KMS-11 (cell line): ENCODE measurements around the gene SCCPDH.

Source experiments
- H2AFZ ChIP-seq: fragments of 200-600 bp; sonication (generic); 2 replicates; pipeline ENCODE4 v1.6.1; 2016; ENCODE audit warnings: antibody characterized with exemption, mixed run types, low read depth
- H3K27ac ChIP-seq: fragments of 200-600 bp; sonication (generic); 2 replicates; pipeline ENCODE4 v1.6.1; 2016; ENCODE audit warnings: mild to moderate bottlenecking, mixed run types
- H3K27me3 ChIP-seq: fragments of 200-600 bp; sonication (generic); 2 replicates; pipeline ENCODE4 v1.6.1; 2017; ENCODE audit warnings: mild to moderate bottlenecking, low read depth, mixed run types, moderate library complexity; ENCODE audit not compliant: insufficient read depth
- H3K36me3 ChIP-seq: fragments of 200-600 bp; sonication (generic); 2 replicates; pipeline ENCODE4 v1.6.1; 2017; ENCODE audit warnings: mild to moderate bottlenecking, mixed run types; ENCODE audit not compliant: insufficient read depth
- H3K4me1 ChIP-seq: fragments of 200-600 bp; sonication (generic); 2 replicates; pipeline ENCODE4 v1.6.1; 2016; ENCODE audit warnings: mild to moderate bottlenecking, low read depth, mixed run types; ENCODE audit not compliant: poor library complexity, severe bottlenecking
- H3K4me2 ChIP-seq: fragments of 200-600 bp; sonication (generic); 2 replicates; pipeline ENCODE4 v1.7.0; 2016; ENCODE audit warnings: mild to moderate bottlenecking, mixed run types
- H3K4me3 ChIP-seq: fragments of 200-600 bp; sonication (generic); IDR thresholded peaks from 2 replicates; pipeline ENCODE4 v1.6.1; 2017; ENCODE audit warnings: low read depth, low read length, mixed read lengths; ENCODE audit not compliant: insufficient read depth
- H3K79me2 ChIP-seq: fragments of 200-600 bp; sonication (generic); 2 replicates; pipeline ENCODE4 v1.6.1; 2016; ENCODE audit warnings: low read depth, mixed run types; ENCODE audit not compliant: insufficient read depth
- H3K9ac ChIP-seq: fragments of 200-600 bp; sonication (generic); 2 replicates; pipeline ENCODE4 v1.6.1; 2016; ENCODE audit warnings: mild to moderate bottlenecking, mixed run types
- H4K20me1 ChIP-seq: fragments of 200-600 bp; sonication (generic); 2 replicates; pipeline ENCODE4 v1.6.1; 2016; ENCODE audit warnings: mild to moderate bottlenecking, mixed run types; ENCODE audit not compliant: insufficient read depth
- TF ChIP-seq, protein P1 (sequence below): fragments of 200-600 bp; sonication (generic); conservative IDR thresholded peaks from 2 replicates; pipeline ENCODE4 v1.6.1; 2017; ENCODE audit warnings: low read depth, mild to moderate bottlenecking, antibody characterized with exemption, low read length, moderate library complexity, mixed read lengths

The SCCPDH gene

GRCh38 chr1:246703581-246703980 lies 20.6 kb upstream of the SCCPDH start:
- Histone ChIP-seq H3K4me2 (no peak overlapping the region), H3K27ac (no peak overlapping the region), H3K9ac (no peak overlapping the region)

DNA sequence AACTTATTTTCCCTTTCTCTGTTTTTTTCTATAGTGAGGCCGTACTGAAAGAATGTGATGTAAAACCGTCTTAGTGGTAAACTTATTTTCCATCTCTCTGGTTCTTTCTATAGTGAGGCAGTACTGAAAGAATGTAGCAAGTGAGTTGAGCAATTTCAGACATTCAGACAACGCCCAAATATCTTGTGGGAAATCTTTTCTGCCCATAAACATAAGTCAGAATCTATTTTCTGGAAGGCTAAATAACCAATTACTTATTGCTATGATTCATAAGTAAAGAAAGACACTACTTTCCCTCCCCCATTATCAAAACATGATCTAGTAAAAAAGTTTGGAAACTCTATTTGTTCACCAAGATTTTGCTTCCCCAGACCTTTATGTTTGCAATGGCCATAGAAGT lies 18.8 kb upstream of the SCCPDH start:
- Histone ChIP-seq H3K9ac (no peak overlapping the region), H3K36me3 (no peaks in the 10 kb centered on the region), H3K27me3 (no peaks in the 10 kb centered on the region), H3K27ac (no peak overlapping the region), H3K4me3 (no peak overlapping the region), H3K4me2 (no peak overlapping the region), H3K79me2 (no peaks in the 10 kb centered on the region), H3K4me1 (no peaks in the 10 kb centered on the region), H4K20me1 (no peaks in the 10 kb centered on the region), H2AFZ (no peak overlapping the region)
- TF ChIP-seq, protein P1, sequence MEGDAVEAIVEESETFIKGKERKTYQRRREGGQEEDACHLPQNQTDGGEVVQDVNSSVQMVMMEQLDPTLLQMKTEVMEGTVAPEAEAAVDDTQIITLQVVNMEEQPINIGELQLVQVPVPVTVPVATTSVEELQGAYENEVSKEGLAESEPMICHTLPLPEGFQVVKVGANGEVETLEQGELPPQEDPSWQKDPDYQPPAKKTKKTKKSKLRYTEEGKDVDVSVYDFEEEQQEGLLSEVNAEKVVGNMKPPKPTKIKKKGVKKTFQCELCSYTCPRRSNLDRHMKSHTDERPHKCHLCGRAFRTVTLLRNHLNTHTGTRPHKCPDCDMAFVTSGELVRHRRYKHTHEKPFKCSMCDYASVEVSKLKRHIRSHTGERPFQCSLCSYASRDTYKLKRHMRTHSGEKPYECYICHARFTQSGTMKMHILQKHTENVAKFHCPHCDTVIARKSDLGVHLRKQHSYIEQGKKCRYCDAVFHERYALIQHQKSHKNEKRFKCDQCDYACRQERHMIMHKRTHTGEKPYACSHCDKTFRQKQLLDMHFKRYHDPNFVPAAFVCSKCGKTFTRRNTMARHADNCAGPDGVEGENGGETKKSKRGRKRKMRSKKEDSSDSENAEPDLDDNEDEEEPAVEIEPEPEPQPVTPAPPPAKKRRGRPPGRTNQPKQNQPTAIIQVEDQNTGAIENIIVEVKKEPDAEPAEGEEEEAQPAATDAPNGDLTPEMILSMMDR = no peak

More at GRCh38 chr1:246703581-246703980, 20.6 kb upstream of the SCCPDH start:
- Histone ChIP-seq H3K4me3 (no peak overlapping the region), H3K4me1 (peaks cover 3% of the 10 kb centered on the region), H3K36me3 (no peaks in the 10 kb centered on the region), H3K27me3 (no peaks in the 10 kb centered on the region), H2AFZ (no peak overlapping the region), H4K20me1 (no peaks in the 10 kb centered on the region), H3K79me2 (no peaks in the 10 kb centered on the region)
- TF ChIP-seq, protein P1 = no peak

DNA sequence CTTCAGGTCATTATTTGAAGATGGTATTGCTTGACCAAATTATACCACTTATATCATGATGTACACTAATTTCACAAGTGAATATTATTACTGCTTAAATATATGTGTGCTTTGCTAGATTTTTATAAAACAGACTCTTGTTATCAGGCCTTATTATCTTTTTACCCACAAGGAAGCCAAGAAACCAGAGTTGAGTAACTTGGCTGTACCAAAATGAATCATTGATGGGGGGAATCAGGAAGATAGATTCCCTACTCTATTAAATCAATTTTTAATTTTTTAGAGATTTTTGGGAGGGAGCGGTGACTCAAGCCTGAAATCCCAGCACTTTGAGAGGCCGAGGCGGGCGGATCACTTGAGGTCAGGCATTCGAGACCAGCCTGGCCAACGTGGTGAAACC lies 16.0 kb upstream of the SCCPDH start:
- H3K4me2 ChIP-seq = no peak overlapping the region
- H3K4me1 ChIP-seq = no peaks in the 10 kb centered on the region
- H3K36me3 ChIP-seq = no peaks in the 10 kb centered on the region
- H2AFZ ChIP-seq = no peak overlapping the region
- no peak overlapping the region for H3K4me3 ChIP-seq
- H3K27me3 ChIP-seq = no peaks in the 10 kb centered on the region
- no peaks in the 10 kb centered on the region for H3K79me2 ChIP-seq
- TF ChIP-seq, protein P1 = no peak
- H4K20me1 ChIP-seq = no peaks in the 10 kb centered on the region
- no peak overlapping the region for H3K27ac ChIP-seq
- no peak overlapping the region for H3K9ac ChIP-seq

- no peaks in the 10 kb centered on the region for H3K27me3 ChIP-seq
- H3K9ac ChIP-seq = no peak overlapping the region
- no peaks in the 10 kb centered on the region for H4K20me1 ChIP-seq
- H2AFZ ChIP-seq = no peak overlapping the region
- no peaks in the 10 kb centered on the region for H3K79me2 ChIP-seq
- TF ChIP-seq, protein P1 = no peak
- no peak overlapping the region for H3K4me2 ChIP-seq
- H3K4me1 ChIP-seq = no peaks in the 10 kb centered on the region
- H3K36me3 ChIP-seq = no peaks in the 10 kb centered on the region
- no peak overlapping the region for H3K27ac ChIP-seq
- no peak overlapping the region for H3K4me3 ChIP-seq
These were observed 15.0 kb upstream of the SCCPDH start for GRCh38 chr1:246709196-246709595.
